ENCODE results near the gene CDCA4. TPM values are rescaled to one million over a fixed set of nuclear protein-coding genes. Genes with fewer than 3 reads are reported as not detected.

Gene CDCA4
- total and polyA plus RNA-seq, 2 donors = 9.4 to 20.4 TPM

DNA sequence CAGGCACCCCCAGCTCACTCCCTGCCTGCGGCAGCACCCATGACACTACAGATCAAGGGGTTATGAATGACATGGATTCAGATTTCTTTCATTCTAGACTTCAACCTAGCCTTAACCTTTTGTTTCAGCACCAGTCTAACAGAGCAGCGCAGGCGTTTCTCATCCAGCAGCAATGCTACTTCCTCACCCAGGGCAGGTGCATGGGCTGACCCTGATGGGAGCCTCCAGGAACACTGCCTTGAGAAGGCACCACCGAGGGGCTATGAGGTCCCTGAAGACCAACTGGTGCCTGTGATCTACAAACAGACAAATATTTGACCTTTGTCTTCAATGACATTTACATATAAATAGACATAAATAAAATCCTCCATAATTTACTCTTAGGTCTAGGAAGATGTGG lies 10.8 kb downstream of the CDCA4 start:
- 86% methylated on average over 4 of the region's 4 CpGs for WGBS

DNA sequence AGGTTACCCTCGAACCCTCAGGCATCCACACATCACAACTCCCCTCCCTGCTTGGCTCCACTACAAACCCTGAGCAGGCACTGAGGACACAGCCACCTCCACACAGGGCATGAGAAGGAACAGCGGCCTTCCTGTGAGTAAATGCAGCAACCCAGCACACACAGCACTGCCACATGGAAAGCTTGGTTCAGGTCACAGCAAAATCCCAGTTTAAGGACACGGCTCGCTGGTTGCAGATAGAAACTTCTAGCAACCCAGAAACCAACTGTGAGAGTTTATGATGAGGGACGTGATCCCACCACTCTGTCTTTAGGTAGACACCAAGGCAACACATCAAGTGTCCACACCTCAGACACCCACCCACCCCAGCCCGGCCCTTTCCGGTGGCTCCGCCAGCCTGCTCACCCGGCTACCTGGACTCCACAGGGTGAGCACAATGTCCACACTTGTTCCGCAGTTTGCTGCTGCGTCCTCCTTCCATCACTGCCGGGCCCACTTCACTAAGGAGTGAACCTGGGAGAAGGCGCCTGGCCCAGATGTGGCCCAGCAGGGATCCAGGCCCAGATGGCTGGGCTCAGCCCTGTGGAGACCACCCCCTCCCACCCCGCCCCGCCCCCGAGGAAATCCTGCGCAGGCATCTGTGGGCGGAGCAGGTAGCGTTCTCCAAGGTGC lies 13.2 kb downstream of the CDCA4 start:
- WGBS = 93% methylated on average over 19 of the region's 19 CpGs
- no peak overlapping the region for H3K27ac ChIP-seq (ENCODE audit: low read depth)
- H3K36me3 ChIP-seq (ENCODE audit: insufficient read depth) = peaks cover 2% of the 10 kb centered on the region
- no peaks in the 10 kb centered on the region for H3K4me1 ChIP-seq (ENCODE audit: insufficient read depth)
- H3K4me3 ChIP-seq (ENCODE audit: low read depth, low read length) = no peak overlapping the region
- no peak for DNase-seq (ENCODE audit: extremely low spot score)

More for the DNA sequence above, 10.8 kb downstream of the CDCA4 start:
- Histone ChIP-seq H3K4me3 (ENCODE audit: low read depth, low read length) (no peak overlapping the region), H3K4me1 (ENCODE audit: insufficient read depth) (no peaks in the 10 kb centered on the region), H3K27ac (ENCODE audit: low read depth) (no peak overlapping the region), H3K36me3 (ENCODE audit: insufficient read depth) (peaks cover 2% of the 10 kb centered on the region)
- no peak for DNase-seq (ENCODE audit: extremely low spot score)

DNA sequence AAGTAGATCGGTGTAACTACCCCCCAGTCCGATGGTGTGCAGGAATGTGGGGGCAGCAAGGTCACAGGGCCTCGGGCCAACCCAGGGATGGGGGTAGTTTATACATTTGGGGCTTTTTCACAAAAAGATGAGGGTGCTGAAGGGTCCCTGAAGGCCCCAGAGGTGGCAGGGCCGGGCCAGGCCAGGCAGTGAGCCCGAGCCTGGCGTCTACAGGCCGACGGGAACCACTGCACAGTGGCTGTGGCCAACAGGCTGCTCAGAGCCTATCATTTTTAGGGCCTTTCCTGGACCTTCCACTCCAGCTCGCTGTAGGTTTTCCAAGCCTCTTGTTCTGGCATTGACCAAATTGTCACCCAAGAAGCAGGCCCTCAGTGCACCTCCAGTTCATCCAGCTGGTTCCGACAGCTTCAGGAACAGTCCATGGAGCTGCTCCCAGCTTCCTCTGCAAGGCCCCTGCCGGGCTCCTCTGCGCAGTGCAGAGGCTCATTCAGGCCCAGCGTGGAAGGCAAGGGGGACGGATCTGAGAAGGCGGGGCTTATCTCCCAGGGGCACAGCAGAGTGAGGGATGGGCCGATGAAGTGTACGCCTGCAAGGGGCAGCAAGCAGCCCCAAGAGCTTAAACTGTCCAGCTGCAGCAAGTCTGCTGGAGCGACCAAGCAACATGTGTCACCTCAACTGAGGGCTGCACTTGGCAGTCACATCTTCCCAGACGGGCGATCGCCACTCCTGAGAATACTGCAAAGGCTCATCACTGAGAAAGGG lies 13.9 kb downstream of the CDCA4 start:
- 88% methylated on average over 21 of the region's 21 CpGs for WGBS
- H3K4me1 ChIP-seq (ENCODE audit: insufficient read depth) = no peaks in the 10 kb centered on the region
- peaks cover 2% of the 10 kb centered on the region for H3K36me3 ChIP-seq (ENCODE audit: insufficient read depth)
- H3K27ac ChIP-seq (ENCODE audit: low read depth) = no peak overlapping the region
- no peak overlapping the region for H3K4me3 ChIP-seq (ENCODE audit: low read depth, low read length)
- DNase-seq (ENCODE audit: extremely low spot score) = no peak

DNA sequence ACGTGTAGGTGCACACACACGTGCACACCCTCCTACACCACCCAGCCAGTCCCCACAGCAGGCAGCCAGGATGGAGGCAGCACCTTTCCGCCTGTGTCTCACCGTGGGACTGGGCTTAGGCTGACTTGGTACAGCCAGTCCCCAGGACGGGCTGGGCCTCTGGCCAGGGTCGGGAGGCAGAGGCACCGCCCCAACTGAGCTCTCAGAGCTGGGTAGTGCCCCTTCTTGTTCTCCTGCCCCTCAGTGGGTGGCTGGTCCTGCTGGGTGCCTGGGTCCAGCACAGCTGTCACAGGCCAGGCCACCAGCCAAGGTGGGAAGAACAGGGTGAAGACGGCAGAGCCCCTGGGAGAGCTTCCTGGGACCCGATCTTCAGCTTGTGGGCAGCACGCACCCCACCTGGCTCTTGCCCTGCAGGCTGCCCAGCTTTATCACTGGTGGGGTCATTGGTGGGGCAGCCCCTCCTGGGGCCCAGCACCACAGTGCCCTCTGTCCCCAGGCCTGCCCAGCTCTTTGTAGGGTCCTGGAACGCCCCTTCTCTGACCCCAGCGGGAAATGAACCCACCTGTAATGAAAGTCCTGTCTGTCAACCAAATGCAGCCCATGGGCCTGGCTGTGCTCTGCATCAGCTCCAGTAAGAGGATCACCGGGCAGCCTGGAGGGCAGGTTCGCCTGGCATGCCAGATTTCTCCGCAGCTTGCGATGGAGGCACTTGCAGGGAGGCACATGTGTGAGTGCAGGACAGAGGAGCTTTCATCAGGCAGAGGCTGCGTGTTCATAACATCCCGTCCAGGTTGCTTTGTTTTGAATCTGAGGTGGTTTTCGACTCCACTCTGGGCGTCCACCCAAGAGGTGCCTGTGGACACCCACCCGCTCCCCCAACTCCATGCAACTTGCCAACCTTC lies 14.7 kb downstream of the CDCA4 start:
- no peak for DNase-seq (ENCODE audit: extremely low spot score)
- H3K4me1 ChIP-seq (ENCODE audit: insufficient read depth) = no peaks in the 10 kb centered on the region
- no peak overlapping the region for H3K4me3 ChIP-seq (ENCODE audit: low read depth, low read length)
- WGBS = 85% methylated on average over 21 of the region's 21 CpGs
- H3K36me3 ChIP-seq (ENCODE audit: insufficient read depth) = no peaks in the 10 kb centered on the region
- no peak overlapping the region for H3K27ac ChIP-seq (ENCODE audit: low read depth)

GRCh38 chr14:105005329-105005928 lies 15.5 kb downstream of the CDCA4 start:
- no peak for DNase-seq (ENCODE audit: extremely low spot score)
- 84% methylated on average over 20 of the region's 20 CpGs for WGBS
- no peaks in the 10 kb centered on the region for H3K4me1 ChIP-seq (ENCODE audit: insufficient read depth)
- H3K4me3 ChIP-seq (ENCODE audit: low read depth, low read length) = no peak overlapping the region
- no peak overlapping the region for H3K27ac ChIP-seq (ENCODE audit: low read depth)
- no peaks in the 10 kb centered on the region for H3K36me3 ChIP-seq (ENCODE audit: insufficient read depth)

DNA sequence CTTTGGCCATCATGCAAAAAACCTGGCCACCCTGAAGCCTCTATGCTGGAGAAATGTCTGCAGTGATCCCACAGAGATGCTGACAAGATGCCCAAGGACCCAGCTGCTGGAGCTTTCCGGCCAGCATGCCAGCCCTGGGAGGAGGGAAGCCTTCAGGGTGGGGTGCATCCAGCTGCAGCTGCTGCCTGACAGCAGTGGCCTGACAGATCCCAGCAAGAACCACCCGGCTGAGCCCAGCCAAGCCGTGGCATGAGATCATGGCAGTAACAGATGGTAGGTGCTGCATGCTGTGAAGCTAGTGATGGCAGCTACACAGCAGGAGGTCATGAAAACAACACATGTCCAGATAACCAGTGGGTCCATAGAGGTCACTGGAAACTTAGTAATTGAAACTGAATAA lies 21.5 kb downstream of the CDCA4 start:
- Histone ChIP-seq H3K4me1 (ENCODE audit: insufficient read depth) (no peaks in the 10 kb centered on the region), H3K27ac (ENCODE audit: low read depth) (no peak overlapping the region), H3K36me3 (ENCODE audit: insufficient read depth) (no peaks in the 10 kb centered on the region), H3K4me3 (ENCODE audit: low read depth, low read length) (no peak overlapping the region)
- 96% methylated on average over 3 of the region's 3 CpGs for WGBS
- DNase-seq (ENCODE audit: extremely low spot score) = no peak

DNA sequence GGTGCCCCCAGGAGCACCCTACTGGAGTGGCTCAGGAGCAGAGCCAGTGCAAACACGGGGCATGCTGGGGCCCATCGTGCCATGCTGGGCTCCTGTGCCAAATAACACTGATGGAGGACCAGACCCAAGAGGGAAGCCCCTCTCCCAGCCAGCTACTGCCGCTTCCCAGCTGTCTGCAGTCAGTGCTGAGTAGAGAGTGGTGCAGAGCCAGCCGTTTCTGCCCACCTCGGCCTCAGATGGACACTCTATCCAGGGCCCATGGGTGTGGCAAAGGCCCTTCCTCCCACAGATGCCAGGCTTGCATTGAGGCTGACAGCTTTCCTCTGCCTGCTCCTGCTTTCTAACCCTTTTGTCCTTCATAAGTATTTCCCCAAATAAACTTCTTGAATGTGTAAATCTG lies 22.1 kb downstream of the CDCA4 start:
- no peak for DNase-seq (ENCODE audit: extremely low spot score)
- 94% methylated on average over 5 of the region's 5 CpGs for WGBS
- H3K4me1 ChIP-seq (ENCODE audit: insufficient read depth) = no peaks in the 10 kb centered on the region

DNA sequence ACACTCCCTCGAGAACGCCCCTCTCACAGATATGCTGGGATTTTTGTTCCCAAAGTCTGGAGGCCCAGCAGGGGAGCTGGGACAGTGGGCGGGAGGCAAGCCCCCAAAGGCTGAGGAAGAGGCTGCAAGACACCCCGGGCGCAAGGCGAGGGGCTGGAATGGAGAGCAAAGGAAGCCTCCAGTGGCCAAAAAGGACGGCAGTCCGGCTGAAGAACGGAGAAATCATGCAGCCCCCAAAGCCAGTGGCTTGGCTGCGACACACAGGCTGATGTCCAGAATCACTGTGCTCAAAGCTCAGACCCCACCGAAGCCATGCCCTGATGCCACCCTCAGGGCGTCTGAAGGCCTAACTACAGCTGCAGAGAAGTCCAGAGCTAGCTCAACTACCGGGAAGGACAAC lies 24.4 kb downstream of the CDCA4 start:
- WGBS = 85% methylated on average over 13 of the region's 13 CpGs
- Histone ChIP-seq H3K36me3 (ENCODE audit: insufficient read depth) (no peaks in the 10 kb centered on the region), H3K27ac (ENCODE audit: low read depth) (no peak overlapping the region), H3K4me1 (ENCODE audit: insufficient read depth) (no peaks in the 10 kb centered on the region), H3K4me3 (ENCODE audit: low read depth, low read length) (no peak overlapping the region)
- no peak for DNase-seq (ENCODE audit: extremely low spot score)

More for the DNA sequence above, 22.1 kb downstream of the CDCA4 start:
- no peaks in the 10 kb centered on the region for H3K36me3 ChIP-seq (ENCODE audit: insufficient read depth)
- H3K4me3 ChIP-seq (ENCODE audit: low read depth, low read length) = no peak overlapping the region
- no peak overlapping the region for H3K27ac ChIP-seq (ENCODE audit: low read depth)

DNA sequence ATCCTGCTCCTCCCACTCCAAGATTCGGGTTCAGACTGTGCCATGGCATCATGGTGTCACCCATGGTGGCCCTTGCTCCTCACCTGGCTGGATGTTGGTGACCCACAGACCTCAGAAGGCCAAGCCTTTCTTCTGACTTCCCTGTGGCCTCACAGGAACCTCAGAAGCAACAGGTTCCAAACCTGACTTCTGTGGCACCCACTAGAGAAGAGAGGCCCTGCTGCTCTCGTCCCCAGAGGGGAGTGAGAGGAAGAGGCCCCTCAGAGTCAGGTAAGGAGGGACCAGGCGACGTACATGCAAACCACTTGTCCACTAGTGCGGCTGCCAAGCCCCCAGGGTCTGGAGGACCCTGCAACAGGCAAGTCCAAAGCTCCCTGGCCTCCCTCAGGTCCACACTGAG lies 24.9 kb downstream of the CDCA4 start:
- WGBS = 93% methylated on average over 5 of the region's 5 CpGs
- Histone ChIP-seq H3K4me3 (ENCODE audit: low read depth, low read length) (no peak overlapping the region), H3K36me3 (ENCODE audit: insufficient read depth) (no peaks in the 10 kb centered on the region), H3K27ac (ENCODE audit: low read depth) (no peak overlapping the region), H3K4me1 (ENCODE audit: insufficient read depth) (no peaks in the 10 kb centered on the region)
- DNase-seq (ENCODE audit: extremely low spot score) = no peak

GRCh38 chr14:104994978-104995377 lies 25.9 kb downstream of the CDCA4 start:
- Histone ChIP-seq H3K36me3 (ENCODE audit: insufficient read depth) (no peaks in the 10 kb centered on the region), H3K4me3 (ENCODE audit: low read depth, low read length) (no peak overlapping the region), H3K27ac (ENCODE audit: low read depth) (no peak overlapping the region), H3K4me1 (ENCODE audit: insufficient read depth) (no peaks in the 10 kb centered on the region)
- WGBS = 90% methylated on average over 6 of the region's 6 CpGs
- no peak for DNase-seq (ENCODE audit: extremely low spot score)

- H3K36me3 ChIP-seq (ENCODE audit: insufficient read depth) = no peaks in the 10 kb centered on the region
- 82% methylated on average over 22 of the region's 22 CpGs for WGBS
- no peak overlapping the region for H3K4me3 ChIP-seq (ENCODE audit: low read depth, low read length)
- H3K4me1 ChIP-seq (ENCODE audit: insufficient read depth) = no peaks in the 10 kb centered on the region
- DNase-seq (ENCODE audit: extremely low spot score) = no peak
- no peak overlapping the region for H3K27ac ChIP-seq (ENCODE audit: low read depth)
Measured at GRCh38 chr14:104993808-104994591, 26.9 kb downstream of the CDCA4 start.

DNA sequence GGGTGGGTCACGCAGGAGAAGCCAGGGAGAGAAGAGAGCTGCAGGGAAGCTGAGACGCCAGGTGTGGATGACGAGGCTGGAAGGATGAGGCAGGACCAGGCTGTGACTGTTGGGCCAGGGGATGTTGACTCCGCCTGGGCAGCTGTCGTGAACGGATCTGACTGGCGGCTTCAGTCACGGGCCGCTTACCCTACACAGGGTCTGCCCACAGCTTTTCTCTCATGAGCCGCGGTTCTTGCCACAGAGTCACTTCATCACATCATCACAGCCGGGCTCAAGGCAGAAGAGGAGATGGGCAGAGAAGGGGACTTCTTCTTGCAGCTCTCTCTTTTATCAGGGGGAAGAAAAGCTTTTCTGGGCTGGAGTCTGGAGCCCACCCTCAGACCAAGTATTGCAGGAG lies 27.6 kb downstream of the CDCA4 start:
- WGBS = 92% methylated on average over 12 of the region's 12 CpGs
- Histone ChIP-seq H3K4me3 (ENCODE audit: low read depth, low read length) (no peak overlapping the region), H3K27ac (ENCODE audit: low read depth) (no peak overlapping the region), H3K36me3 (ENCODE audit: insufficient read depth) (no peaks in the 10 kb centered on the region), H3K4me1 (ENCODE audit: insufficient read depth) (no peaks in the 10 kb centered on the region)
- DNase-seq (ENCODE audit: extremely low spot score) = no peak

DNA sequence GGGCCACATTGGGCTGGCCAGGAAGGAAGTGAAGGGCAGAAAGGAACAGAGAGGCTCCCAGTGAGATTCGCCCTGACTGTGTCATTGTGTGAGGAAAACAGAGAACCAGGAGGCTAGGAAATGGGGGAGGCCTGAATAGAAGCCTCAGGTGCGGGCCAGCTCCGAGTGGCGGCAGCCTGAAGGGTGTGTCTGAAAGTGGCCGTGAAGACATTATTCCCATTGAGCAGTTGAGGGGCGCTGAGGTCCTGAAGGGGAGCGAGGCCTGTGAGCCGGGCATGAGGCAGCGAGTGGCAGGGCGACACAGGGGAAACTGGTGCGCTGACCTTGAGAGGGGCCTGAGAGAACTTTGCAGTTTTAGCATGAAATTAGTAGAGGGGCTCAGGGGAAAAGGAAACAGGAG lies 28.4 kb downstream of the CDCA4 start:
- no peak overlapping the region for H3K4me3 ChIP-seq (ENCODE audit: low read depth, low read length)
- H3K4me1 ChIP-seq (ENCODE audit: insufficient read depth) = no peaks in the 10 kb centered on the region
- H3K27ac ChIP-seq (ENCODE audit: low read depth) = no peak overlapping the region
- DNase-seq (ENCODE audit: extremely low spot score) = no peak
- H3K36me3 ChIP-seq (ENCODE audit: insufficient read depth) = no peaks in the 10 kb centered on the region
- 91% methylated on average over 11 of the region's 11 CpGs for WGBS

All from urinary bladder (tissue), 4 donors.